Esophagus muscularis mucosa (tissue), 4 donors: ENCODE results near the gene SGTB.

Experiments used
- EP300 ChIP-seq: sonication (generic); formaldehyde crosslinking; IDR thresholded peaks from one replicate; pipeline ENCODE4 v1.6.1; 2017; ENCODE audit warnings: antibody characterized with exemption
- POLR2A ChIP-seq: fragments of 450-650 bp; IDR thresholded peaks from one replicate; pipeline ENCODE4 v1.6.1; 2017; ENCODE audit warnings: antibody characterized with exemption, moderate library complexity, mild to moderate bottlenecking, low read depth
- POLR2AphosphoS5 ChIP-seq, 2 donors: sonication (generic); formaldehyde crosslinking; IDR thresholded peaks; one replicate each; pipeline ENCODE4 v1.6.1; 2017; ENCODE audit warnings: antibody characterized with exemption in 2 of 2
- TF ChIP-seq, protein P1 (sequence below), 3 experiments: fragments of 200-600 bp in 2 of 3; fragments of 450-650 bp in 1 of 3; sonication (generic) in 2 of 3; IDR thresholded peaks; one replicate each; pipeline ENCODE4 v1.5.1; 2017 to 2019; ENCODE audit warnings: antibody characterized with exemption in 3 of 3, mild to moderate bottlenecking in 2 of 3, moderate library complexity in 1 of 3

DNA sequence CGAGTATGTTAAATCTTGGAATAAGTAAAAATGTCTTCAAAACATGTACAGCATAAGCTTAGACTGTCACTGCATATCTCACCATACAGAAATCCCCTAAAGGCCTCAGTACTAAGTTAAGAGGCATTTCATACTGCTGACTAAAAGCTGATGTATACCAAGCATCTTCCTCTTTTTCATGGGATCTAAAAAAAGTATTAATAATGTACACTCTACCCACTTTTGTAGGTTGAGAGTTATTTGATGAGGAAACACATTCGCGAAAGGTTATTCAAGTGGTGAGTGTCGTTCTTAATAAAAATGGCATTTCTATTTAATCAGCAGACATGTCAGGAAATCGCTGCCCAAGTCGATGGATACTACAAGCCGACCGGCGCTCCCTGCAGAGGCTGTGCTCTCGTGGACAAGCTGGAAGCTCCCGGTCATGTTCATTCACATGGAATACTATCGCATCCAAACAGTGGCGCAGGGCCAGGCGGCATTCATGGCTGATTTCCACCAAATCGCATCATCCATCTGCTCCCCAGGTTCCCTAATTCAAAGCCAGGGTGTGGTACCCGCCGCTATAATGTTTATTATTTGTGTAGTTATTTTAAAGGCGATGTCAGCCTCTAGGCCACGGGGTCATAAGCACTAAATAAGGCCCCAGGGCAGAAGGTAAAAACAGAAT lies 724 bp downstream of the SGTB start:
- TF ChIP-seq POLR2A (no peak), POLR2AphosphoS5 (IDR thresholded peaks at IDR 0.05) (peak in 1 of 2 donors; percentile 20), EP300 (no peak)
- TF ChIP-seq, protein P1, sequence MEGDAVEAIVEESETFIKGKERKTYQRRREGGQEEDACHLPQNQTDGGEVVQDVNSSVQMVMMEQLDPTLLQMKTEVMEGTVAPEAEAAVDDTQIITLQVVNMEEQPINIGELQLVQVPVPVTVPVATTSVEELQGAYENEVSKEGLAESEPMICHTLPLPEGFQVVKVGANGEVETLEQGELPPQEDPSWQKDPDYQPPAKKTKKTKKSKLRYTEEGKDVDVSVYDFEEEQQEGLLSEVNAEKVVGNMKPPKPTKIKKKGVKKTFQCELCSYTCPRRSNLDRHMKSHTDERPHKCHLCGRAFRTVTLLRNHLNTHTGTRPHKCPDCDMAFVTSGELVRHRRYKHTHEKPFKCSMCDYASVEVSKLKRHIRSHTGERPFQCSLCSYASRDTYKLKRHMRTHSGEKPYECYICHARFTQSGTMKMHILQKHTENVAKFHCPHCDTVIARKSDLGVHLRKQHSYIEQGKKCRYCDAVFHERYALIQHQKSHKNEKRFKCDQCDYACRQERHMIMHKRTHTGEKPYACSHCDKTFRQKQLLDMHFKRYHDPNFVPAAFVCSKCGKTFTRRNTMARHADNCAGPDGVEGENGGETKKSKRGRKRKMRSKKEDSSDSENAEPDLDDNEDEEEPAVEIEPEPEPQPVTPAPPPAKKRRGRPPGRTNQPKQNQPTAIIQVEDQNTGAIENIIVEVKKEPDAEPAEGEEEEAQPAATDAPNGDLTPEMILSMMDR (IDR thresholded peaks at IDR 0.05), result no peak
